ENCODE data around the gene HOOK1. TPM values are rescaled to one million over a fixed set of nuclear protein-coding genes. Genes with fewer than 3 reads are reported as not detected.
A peak's percentile ranks its signal among the peaks of the same experiment; 100 is the strongest.

Gene HOOK1
- total and polyA plus RNA-seq, 2 of the 13 experiments (the other 11 are each of a cell fraction or from before 2014, with no cell fraction given), result 11.3 to 24.2 TPM

- TF ChIP-seq FOXA1 (IDR thresholded peaks at IDR 0.05), result no peak
- TF ChIP-seq FOXA1 (CRISPR knock-in tag; IDR thresholded peaks at IDR 0.05), result no peak
- TF ChIP-seq NR1H2 (CRISPR knock-in tag; IDR thresholded peaks at IDR 0.05; ENCODE audit: borderline replicate concordance, low read depth), result 0 out of 2 replicates have a peak, but pooled peaks have one; percentile 44
- peak; percentile 60; the same call in 1 of the 2 replicates for TF ChIP-seq ZNF563 (CRISPR knock-in tag; IDR thresholded peaks at IDR 0.05)
- no peak for TF ChIP-seq HNF1A (IDR thresholded peaks at IDR 0.05; ENCODE audit: low read depth)
- TF ChIP-seq HNF1A (CRISPR knock-in tag; IDR thresholded peaks at IDR 0.05; ENCODE audit: borderline replicate concordance), result no peak
- no peak for TF ChIP-seq ZNF512 (CRISPR knock-in tag; IDR thresholded peaks at IDR 0.05)
- TF ChIP-seq SALL1 (CRISPR knock-in tag; IDR thresholded peaks at IDR 0.05), result peak; percentile 78
- TF ChIP-seq, protein P1, sequence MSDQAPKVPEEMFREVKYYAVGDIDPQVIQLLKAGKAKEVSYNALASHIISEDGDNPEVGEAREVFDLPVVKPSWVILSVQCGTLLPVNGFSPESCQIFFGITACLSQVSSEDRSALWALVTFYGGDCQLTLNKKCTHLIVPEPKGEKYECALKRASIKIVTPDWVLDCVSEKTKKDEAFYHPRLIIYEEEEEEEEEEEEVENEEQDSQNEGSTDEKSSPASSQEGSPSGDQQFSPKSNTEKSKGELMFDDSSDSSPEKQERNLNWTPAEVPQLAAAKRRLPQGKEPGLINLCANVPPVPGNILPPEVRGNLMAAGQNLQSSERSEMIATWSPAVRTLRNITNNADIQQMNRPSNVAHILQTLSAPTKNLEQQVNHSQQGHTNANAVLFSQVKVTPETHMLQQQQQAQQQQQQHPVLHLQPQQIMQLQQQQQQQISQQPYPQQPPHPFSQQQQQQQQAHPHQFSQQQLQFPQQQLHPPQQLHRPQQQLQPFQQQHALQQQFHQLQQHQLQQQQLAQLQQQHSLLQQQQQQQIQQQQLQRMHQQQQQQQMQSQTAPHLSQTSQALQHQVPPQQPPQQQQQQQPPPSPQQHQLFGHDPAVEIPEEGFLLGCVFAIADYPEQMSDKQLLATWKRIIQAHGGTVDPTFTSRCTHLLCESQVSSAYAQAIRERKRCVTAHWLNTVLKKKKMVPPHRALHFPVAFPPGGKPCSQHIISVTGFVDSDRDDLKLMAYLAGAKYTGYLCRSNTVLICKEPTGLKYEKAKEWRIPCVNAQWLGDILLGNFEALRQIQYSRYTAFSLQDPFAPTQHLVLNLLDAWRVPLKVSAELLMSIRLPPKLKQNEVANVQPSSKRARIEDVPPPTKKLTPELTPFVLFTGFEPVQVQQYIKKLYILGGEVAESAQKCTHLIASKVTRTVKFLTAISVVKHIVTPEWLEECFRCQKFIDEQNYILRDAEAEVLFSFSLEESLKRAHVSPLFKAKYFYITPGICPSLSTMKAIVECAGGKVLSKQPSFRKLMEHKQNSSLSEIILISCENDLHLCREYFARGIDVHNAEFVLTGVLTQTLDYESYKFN (CRISPR knock-in tag; conservative IDR thresholded peaks at IDR 0.05), result no peak
- no peak for TF ChIP-seq NFE2L1 (CRISPR knock-in tag; IDR thresholded peaks at IDR 0.05; ENCODE audit: borderline replicate concordance)
- TF ChIP-seq MTA3 (CRISPR knock-in tag; IDR thresholded peaks at IDR 0.05), result no peak
- TF ChIP-seq MEIS2 (CRISPR knock-in tag; IDR thresholded peaks at IDR 0.05), result no peak; the same call in 1 of the 2 replicates
- TF ChIP-seq MAF1 (CRISPR knock-in tag; IDR thresholded peaks at IDR 0.05; ENCODE audit: borderline replicate concordance), result no peak
- no peak for TF ChIP-seq LCORL (IDR thresholded peaks at IDR 0.05)
- TF ChIP-seq LCORL (CRISPR knock-in tag; IDR thresholded peaks at IDR 0.05), result 0 out of 2 replicates have a peak, but pooled peaks have one; percentile 32
- TF ChIP-seq ZNF329 (CRISPR knock-in tag; IDR thresholded peaks at IDR 0.05; ENCODE audit: low read depth), result 0 out of 2 replicates have a peak, but pooled peaks have one; percentile 25
- TF ChIP-seq, protein P2, sequence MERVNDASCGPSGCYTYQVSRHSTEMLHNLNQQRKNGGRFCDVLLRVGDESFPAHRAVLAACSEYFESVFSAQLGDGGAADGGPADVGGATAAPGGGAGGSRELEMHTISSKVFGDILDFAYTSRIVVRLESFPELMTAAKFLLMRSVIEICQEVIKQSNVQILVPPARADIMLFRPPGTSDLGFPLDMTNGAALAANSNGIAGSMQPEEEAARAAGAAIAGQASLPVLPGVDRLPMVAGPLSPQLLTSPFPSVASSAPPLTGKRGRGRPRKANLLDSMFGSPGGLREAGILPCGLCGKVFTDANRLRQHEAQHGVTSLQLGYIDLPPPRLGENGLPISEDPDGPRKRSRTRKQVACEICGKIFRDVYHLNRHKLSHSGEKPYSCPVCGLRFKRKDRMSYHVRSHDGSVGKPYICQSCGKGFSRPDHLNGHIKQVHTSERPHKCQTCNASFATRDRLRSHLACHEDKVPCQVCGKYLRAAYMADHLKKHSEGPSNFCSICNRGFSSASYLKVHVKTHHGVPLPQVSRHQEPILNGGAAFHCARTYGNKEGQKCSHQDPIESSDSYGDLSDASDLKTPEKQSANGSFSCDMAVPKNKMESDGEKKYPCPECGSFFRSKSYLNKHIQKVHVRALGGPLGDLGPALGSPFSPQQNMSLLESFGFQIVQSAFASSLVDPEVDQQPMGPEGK (CRISPR knock-in tag; IDR thresholded peaks at IDR 0.05), result no peak
- no peak for TF ChIP-seq ZNF496 (CRISPR knock-in tag; IDR thresholded peaks at IDR 0.05; ENCODE audit: insufficient replicate concordance)
- no peak for TF ChIP-seq SPEN (CRISPR knock-in tag; IDR thresholded peaks at IDR 0.05; ENCODE audit: low read depth)
Measured at GRCh38 chr1:59814180-59814900, 409 bp upstream of the HOOK1 start (continued).

Measured in HepG2 (cell line).